HuH-7 (cell line): ENCODE measurements around the gene GALNT2.

Source experiments
- DNase-seq: peaks from one replicate; pipeline ENCODE4 v3.0.0; 2011; ENCODE audit warnings: low spot score

GALNT2 gene

DNA sequence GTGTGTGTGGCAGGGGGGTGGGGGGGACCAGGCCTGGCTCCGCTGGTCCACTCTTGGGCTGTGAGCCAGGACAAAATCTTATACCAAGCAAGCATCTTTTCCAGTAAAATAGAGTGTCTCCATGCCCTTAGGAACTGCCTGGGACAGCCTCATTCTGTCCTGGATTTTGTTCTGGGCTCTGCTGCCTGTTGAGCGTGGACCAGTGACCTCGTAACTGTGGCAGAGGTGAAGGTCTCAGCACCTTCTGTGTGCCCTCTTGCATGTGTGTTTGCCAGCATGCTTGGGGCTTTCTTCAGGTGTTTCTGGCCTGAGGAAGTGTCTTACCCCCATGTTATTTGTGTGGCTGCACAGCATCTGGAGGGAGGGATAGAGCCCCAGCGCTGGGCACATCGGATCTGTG, 45.7 kb downstream of the GALNT2 start:
- no peak for DNase-seq

GRCh38 chr1:230113235-230113592, 46.2 kb downstream of the GALNT2 start:
- no peak for DNase-seq

DNA sequence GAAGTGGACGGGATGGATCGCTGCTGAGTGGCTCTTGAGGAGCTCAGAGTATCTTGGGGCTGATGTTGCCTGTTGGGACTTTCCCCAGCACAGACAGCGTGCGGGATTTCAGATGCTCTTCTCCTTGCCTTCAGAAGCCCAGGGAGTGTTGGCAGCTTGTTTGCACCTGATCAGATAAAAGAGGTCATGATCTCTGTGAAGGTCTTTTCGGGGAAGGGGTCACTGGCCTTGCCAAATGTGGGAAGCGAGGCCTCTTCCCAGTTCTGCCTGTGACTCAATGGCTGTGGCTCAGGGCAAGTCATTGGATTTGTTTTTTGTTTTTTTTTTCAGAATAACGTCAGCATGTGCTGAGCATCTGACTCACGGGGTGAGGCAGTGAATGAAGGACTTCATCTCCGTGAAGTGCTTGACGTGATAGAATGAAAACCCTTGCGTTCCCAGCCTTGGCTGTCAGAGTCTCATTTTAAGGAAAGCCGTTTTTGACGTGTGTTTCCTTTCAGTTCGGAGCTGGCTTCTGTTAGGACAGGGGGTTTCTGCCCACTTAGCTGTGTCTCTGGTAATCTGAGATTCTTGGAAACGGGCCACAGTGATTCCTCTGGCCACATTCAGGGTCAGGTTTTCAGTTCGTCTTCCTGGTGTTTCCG, 46.7 kb downstream of the GALNT2 start:
- DNase-seq = no peak

- DNase-seq = no peak
Measured at GRCh38 chr1:230114237-230114651, 47.2 kb downstream of the GALNT2 start.

GRCh38 chr1:230117694-230118093, 50.7 kb downstream of the GALNT2 start:
- no peak for DNase-seq

DNA sequence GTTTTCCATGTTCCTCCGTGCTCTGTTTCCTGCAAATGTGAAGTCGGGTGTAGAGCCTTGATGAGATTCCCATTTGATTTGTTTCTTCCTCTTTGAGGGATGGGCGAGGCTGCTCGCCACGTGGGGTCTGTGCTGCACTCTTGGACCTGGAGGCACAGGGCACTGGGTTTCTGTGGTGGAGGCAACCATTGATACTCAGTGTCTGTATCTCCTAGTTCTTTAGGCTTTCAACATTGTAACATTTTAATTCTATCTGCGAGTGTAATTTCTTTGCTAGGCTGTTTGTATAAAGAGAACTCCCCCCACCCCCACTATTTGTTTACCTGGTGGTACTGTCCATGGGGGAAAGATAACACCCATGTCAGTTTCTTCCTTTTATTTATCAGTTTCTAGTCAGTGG, 52.3 kb downstream of the GALNT2 start:
- DNase-seq = no peak

DNA sequence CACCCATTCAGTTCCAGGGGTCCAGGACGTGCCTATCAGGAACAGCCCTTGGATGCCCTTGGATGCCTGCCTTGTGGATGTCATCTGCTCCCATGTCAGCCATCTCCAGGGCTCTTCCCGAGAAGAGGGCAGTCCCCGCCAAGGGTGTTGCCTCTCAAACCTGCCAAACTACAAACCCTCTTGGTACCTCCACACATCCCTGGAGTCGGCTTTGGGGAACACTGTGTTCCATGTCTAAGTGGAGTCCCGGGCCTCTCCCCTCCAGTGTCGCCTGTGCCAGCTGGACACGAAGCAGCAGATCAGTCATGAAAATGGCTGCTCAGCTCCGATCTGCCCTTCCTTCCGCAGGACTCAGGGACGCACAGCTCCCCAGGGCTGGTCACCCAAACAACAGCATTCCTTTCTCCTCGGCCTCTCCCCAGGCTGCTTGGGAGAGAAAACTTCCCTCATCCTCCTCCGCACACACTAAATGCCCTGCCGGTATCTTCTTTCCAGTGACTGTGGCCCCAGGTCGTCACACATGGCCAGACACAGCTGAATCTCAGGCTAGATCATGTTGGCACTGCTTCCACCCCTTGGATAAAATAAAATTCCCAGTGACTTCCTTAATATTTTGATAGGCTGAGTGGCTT, 53.4 kb downstream of the GALNT2 start:
- no peak for DNase-seq

DNA sequence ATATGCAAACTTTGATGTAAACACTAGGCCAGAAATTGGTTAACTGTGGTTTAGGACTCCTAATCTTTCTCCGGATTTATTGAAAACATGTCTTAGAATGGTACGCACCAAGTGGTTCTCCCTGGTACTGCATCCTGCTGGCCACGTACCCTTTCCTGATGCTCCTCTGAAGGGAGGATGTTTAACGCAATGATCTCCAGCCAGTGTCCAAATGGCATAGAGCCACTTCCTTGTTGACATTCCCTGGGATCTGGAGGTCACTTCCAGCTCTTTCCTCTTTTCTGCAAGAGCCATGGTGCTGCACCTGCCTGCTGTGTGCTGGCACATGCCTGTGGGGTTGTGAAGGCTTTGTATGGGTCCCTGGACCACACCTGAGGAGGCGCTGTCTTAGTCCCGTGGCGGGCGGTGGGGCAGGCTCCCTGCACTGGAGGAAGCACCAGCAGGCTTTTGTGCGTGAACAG, 53.9 kb downstream of the GALNT2 start:
- DNase-seq = peak; percentile 63

GRCh38 chr1:230121950-230122349, 54.9 kb downstream of the GALNT2 start:
- DNase-seq = no peak

DNA sequence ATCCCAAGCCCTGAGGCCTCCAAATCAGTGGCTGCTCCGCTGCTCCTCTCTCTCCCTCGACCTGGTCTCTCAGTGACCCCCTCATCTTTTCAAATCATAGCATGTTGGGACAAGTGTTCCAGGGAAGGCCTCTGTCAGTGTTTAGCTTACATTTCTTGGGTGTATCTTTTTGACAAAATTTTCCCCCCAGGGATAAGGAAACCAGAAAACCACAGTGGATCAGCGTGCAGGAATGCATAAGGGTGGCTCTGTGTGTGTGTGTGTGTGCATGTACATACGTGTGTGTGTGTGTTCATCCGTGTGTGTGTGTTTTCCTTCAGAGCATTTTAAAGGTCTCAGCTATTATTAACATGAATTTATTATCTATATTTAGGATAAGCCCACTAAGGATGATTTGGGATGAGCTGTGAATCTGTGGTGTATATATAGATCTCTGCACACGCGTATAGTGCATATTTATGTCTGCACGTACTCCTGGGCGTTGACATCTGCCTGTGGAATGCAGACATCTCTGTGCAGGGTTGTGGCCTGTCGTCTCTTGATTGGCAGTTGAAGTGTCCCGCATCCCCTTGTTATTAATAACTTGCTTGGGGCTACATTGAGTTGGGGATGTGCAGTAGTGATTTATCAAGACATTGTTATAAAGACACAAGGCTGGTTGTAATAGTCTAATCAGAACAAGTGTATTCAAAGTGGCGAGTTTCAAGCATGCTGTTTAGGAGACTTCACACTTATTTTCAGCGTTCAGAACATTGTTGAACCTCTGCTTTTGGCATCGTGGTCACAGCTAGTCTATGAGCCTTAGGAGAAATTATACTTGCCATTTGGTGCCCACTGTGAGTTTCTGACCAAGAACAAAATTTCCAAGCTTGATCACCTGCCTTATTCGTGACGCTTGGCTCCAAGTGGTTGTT, 55.6 kb downstream of the GALNT2 start:
- DNase-seq = no peak

GRCh38 chr1:230123280-230124185, 56.5 kb downstream of the GALNT2 start:
- no peak for DNase-seq

- no peak for DNase-seq
Measured at GRCh38 chr1:230124186-230125128, 57.4 kb downstream of the GALNT2 start.

- no peak for DNase-seq
Measured at GRCh38 chr1:230125141-230125540, 58.1 kb downstream of the GALNT2 start.

GRCh38 chr1:230125640-230126528, 58.8 kb downstream of the GALNT2 start:
- no peak for DNase-seq

GRCh38 chr1:230126529-230127104, 59.6 kb downstream of the GALNT2 start:
- no peak for DNase-seq

DNA sequence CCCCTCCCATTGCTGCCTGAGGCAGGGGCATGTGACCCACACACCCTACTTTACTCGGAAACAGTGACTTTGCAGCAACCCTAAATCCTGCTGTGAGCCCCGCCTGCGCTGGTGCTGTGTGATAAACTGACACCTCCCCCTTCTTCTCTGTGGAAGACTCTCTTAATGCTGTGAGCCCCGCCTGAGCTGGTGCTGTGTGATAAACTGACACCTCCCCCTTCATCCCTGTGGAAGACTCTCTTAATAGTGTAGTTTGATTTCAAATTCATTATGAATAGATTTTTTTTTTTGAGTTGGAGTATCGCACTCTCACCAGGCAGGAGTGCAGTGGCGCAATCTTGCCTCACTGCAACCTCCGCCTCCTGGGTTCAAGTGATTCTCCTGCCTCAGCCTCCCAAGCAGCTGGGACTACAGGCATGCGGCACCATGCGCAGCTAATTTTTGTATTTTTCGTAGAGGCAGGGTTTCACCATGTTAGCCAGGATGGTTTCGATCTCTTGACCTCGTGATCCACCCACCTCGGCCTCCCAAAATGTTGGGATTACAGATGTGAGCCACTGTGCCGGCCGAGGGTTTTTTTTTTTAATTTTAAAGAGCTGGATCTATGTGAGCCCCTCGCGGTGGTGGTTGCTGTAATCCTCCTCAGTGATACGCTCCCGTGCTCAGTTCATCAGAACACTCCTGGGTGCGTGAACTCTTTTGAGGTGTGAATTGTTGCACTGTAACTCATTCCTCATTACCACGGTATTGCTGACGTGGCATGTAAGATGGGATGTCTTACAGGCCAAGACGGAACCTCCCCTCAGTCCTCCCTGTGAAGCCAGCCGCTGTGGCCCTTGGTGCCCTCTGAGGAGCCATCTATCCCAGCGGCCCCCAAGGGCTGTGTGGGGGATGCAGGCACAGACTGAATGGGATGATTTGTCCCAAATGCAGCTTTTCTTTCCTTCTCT, 60.3 kb downstream of the GALNT2 start:
- DNase-seq = no peak

DNA sequence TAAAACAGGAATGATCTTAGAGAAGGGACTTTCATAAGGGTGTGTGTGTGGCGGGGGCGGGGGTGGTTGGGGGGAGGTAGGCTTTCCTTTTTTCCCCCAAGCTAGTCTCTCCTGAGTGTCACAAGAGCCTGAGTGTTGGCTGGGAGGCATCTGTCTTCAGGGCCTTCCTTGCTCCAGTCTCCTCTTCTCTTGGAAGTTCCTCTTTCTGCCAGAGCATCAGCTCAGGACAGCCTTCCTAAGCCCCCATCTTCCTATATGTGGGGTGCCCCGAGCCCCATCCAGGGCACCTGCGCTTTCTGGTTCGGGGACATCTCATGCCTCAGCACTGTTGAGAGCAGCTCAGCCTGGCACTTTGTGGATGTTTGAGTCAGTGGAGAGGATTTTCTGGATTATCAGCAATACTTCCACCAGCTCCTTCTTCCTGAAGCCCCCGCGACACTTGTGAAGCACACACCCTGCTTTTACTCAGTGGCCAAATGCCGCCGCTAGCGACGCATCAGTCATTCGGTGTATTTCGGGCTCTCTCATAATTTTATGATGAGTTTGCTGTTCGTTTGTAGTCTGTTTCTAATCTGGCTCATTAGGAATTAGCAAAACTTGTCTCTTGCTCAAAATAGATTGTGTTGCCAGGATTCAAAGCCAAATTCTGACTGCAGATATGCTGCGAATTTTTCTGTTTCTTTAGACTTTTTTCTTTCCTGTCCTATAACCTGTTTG, 61.7 kb downstream of the GALNT2 start:
- DNase-seq = no peak

- DNase-seq = no peak
Measured at GRCh38 chr1:230129341-230129740, 62.3 kb downstream of the GALNT2 start.
